Smooth muscle cell (in vitro differentiated cells): ENCODE measurements around the gene DYNLT4. TPM values are rescaled to one million over a fixed set of nuclear protein-coding genes. Genes with fewer than 3 reads are reported as not detected.

Source experiments
- DNase-seq: peaks from one replicate; lab custom pipeline; 2025; ENCODE audit not compliant: unreplicated experiment; lab: John Stamatoyannopoulos, UW
- H2AFZ ChIP-seq: fragments of 200-600 bp; sonication (generic); 2 replicates; pipeline ENCODE4 v1.6.0; 2016; ENCODE audit warnings: antibody characterized with exemption, low read depth, mild to moderate bottlenecking
- H3F3A ChIP-seq: fragments of 200-600 bp; sonication (generic); 2 replicates; pipeline ENCODE4 v1.6.0; 2017; ENCODE audit warnings: antibody characterized with exemption, low read depth
- H3K27ac ChIP-seq: fragments of 200-600 bp; sonication (generic); 2 replicates; pipeline ENCODE4 v1.5.1; 2016; ENCODE audit warnings: low read depth, mild to moderate bottlenecking
- H3K27me3 ChIP-seq: fragments of 200-600 bp; sonication (generic); 2 replicates; pipeline ENCODE4 v1.6.1; 2016; ENCODE audit warnings: low read depth, mild to moderate bottlenecking
- H3K36me3 ChIP-seq: fragments of 200-600 bp; sonication (generic); 2 replicates; pipeline ENCODE4 v1.5.1; 2016; ENCODE audit warnings: low read depth
- H3K4me1 ChIP-seq: fragments of 200-600 bp; sonication (generic); 2 replicates; pipeline ENCODE4 v1.5.1; 2016; ENCODE audit warnings: low read depth
- H3K4me2 ChIP-seq: fragments of 200-600 bp; sonication (generic); 2 replicates; pipeline ENCODE4 v1.6.0; 2016; ENCODE audit warnings: mild to moderate bottlenecking
- H3K4me3 ChIP-seq: fragments of 200-600 bp; sonication (generic); 2 replicates; pipeline ENCODE4 v1.5.1; 2016; ENCODE audit warnings: mild to moderate bottlenecking
- H3K79me2 ChIP-seq: fragments of 200-600 bp; sonication (generic); 2 replicates; pipeline ENCODE4 v1.6.0; 2016; ENCODE audit warnings: low read depth, mild to moderate bottlenecking
- H3K9ac ChIP-seq: fragments of 200-600 bp; sonication (generic); 2 replicates; pipeline ENCODE4 v1.6.0; 2016; ENCODE audit warnings: low read depth
- H3K9me3 ChIP-seq: fragments of 200-600 bp; sonication (generic); replicated peaks from 2 replicates; pipeline ENCODE4 v1.5.1; 2016; ENCODE audit warnings: low read depth
- H4K20me1 ChIP-seq: fragments of 200-600 bp; sonication (generic); 2 replicates; pipeline ENCODE4 v1.6.0; 2016; ENCODE audit warnings: low read depth
- CTCF ChIP-seq: fragments of 200-600 bp; sonication (generic); IDR thresholded peaks from 2 replicates; pipeline ENCODE4 v1.5.1; 2017; ENCODE audit warnings: borderline replicate concordance, mild to moderate bottlenecking, antibody characterized with exemption; ENCODE audit not compliant: insufficient read depth, poor library complexity, severe bottlenecking
- WGBS: methylation state at CpG from one replicate; pipeline ENCODE4 v1.1.7; 2016; ENCODE audit warnings: low lambda C conversion rate; 5-methylcytosine and 5-hydroxymethylcytosine counted together
- polyA plus RNA-seq: library from polyadenylated mRNA; unstranded; fragments of >200 nt; fragmentation: Nextera tagmentation; extraction: Ambion mirVana; gene quantifications from 2 replicates; pipeline ENCODE4 v1.2.1, GENCODE V29; 2016
- total RNA-seq: library from RNA; depleted of rRNA; stranded (reverse); fragments of >200 nt; gene quantifications from 2 replicates; pipeline ENCODE4 v1.2.3, GENCODE V29; 2014

DYNLT4 gene
- total and polyA plus RNA-seq, 2 experiments from 2014 or later = 1.6 to 2.0 TPM

- Histone ChIP-seq H3K9me3 (no peaks in the 10 kb centered on the region), H3K27me3 (no peaks in the 10 kb centered on the region), H2AFZ (no peak overlapping the region), H3K36me3 (no peaks in the 10 kb centered on the region), H3K4me3 (no peak overlapping the region), H3K4me2 (no peak overlapping the region), H3F3A (no peaks in the 10 kb centered on the region), H4K20me1 (no peaks in the 10 kb centered on the region), H3K4me1 (no peaks in the 10 kb centered on the region), H3K27ac (no peak overlapping the region), H3K9ac (no peak overlapping the region), H3K79me2 (no peaks in the 10 kb centered on the region)
- TF ChIP-seq CTCF = no peak
- 79% methylated on average over 9 of the region's 9 CpGs for WGBS
- no peak for DNase-seq
Observed at GRCh38 chr1:44831516-44831915, 24.4 kb upstream of the DYNLT4 start.

DNA sequence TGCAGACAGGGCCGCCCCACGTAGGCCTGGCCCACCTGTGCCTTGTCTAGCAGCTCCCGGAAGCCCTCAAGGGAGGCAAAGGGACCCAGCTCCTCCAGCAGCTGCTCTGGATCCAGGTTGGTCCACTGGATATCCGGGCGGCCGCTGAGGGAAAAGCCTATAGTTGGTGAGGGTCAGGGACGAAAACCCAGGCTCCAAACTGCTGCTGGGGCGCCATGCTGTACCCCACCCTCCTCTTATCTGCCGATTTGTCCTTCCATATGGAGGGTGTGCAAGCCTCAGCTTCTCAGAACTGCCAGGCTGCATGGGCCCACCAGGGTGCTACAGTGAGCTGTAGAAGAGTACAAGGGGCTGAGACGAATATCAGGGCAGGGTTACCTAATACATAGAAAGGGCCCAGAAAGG lies 23.8 kb upstream of the DYNLT4 start:
- Histone ChIP-seq H3K4me2 (no peak overlapping the region), H3F3A (no peaks in the 10 kb centered on the region)
- TF ChIP-seq CTCF = no peak

DNA sequence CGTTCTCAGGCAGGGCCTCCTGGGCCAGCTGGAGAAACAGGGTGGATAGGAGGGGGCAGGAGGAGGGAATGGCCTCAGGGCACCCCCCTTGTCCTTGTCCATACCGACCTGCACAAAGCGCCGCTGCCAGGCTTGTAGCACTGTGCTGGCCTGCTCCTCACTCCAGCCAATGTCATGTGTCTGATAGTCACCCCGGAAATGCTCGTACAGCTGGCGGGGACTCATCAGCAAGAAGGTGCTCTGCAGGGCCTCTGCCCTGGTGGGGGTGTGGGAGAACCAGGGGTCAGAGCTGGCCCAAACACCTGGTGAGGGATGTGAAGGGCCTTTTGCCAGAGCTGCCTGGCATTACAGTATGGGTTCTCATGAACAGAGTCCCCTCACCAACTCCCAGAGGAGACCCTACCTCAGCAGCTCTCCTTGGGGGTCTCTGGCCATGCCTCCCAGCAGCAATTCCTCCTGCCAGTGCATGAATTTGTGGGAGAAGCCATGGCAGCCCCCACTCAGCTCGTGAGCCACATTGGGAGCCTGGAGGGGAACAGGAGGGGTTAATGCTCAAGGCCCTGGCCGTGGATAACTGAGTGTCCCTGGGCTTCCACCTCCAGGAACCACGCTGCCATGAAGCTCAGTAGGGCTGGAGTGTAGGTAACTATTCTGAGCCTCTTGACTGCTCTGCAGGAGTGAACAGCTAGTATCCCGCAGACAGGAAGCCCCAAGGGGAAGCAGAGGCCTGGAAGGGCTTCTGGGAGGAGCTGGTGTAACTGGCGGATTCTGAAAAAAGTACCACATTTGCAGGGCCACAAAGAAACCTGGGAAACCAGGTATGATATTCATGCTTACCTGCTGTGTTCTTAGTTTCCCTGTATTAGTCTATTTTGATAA lies 22.6 kb upstream of the DYNLT4 start:
- Histone ChIP-seq H3K27ac (no peak overlapping the region), H3K4me2 (no peak overlapping the region), H3F3A (no peaks in the 10 kb centered on the region), H3K4me1 (no peaks in the 10 kb centered on the region), H3K9me3 (no peaks in the 10 kb centered on the region), H4K20me1 (no peaks in the 10 kb centered on the region), H3K79me2 (no peaks in the 10 kb centered on the region), H3K27me3 (no peaks in the 10 kb centered on the region), H3K4me3 (no peak overlapping the region), H3K9ac (no peak overlapping the region), H2AFZ (no peak overlapping the region), H3K36me3 (no peaks in the 10 kb centered on the region)
- DNase-seq = no peak
- TF ChIP-seq CTCF = no peak
- 93% methylated on average over 12 of the region's 12 CpGs for whole genome bisulfite sequencing

More for the DNA sequence above, 23.8 kb upstream of the DYNLT4 start:
- Histone ChIP-seq H3K4me3 (no peak overlapping the region), H3K27me3 (no peaks in the 10 kb centered on the region), H3K79me2 (no peaks in the 10 kb centered on the region), H3K27ac (no peak overlapping the region), H3K36me3 (no peaks in the 10 kb centered on the region), H3K9me3 (no peaks in the 10 kb centered on the region), H2AFZ (no peak overlapping the region), H4K20me1 (no peaks in the 10 kb centered on the region), H3K4me1 (no peaks in the 10 kb centered on the region), H3K9ac (no peak overlapping the region)
- 94% methylated on average over 10 of the region's 10 CpGs for WGBS
- DNase-seq = no peak

DNA sequence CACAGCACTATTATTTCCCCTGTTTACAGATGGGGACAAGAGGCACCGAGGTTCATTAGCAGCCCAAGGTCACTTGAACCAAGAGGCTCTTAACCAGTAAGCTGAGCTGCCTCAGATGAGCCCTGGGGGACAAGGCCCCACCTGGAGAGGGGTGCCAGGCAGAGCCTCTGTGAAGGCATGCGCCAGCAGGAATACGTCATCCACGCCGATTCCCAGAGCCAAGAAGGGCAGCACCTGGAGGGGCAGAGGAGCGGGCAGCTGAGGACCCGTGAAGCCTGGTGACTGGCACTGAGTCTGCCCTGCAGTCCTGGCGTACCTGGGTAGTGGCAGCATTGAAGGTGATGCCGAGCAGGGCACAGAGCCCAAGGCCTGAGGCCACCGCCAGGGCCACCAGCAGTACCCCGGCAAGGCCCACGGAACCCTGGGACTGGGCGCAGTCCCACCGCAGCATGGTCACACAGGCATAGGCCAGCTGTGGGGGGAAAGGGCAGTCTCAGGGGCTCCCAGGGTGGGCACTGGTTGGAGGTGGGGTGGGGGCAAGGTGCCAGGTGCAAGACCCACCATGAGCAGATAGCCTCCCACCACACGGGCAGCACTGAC lies 21.8 kb upstream of the DYNLT4 start:
- Histone ChIP-seq H3K27ac (no peak overlapping the region), H3K9ac (no peak overlapping the region), H3K9me3 (no peaks in the 10 kb centered on the region), H3K79me2 (no peaks in the 10 kb centered on the region), H3K4me1 (no peaks in the 10 kb centered on the region), H3K36me3 (no peaks in the 10 kb centered on the region), H3K4me2 (no peak overlapping the region), H3K27me3 (no peaks in the 10 kb centered on the region), H3F3A (no peaks in the 10 kb centered on the region), H3K4me3 (no peak overlapping the region), H4K20me1 (no peaks in the 10 kb centered on the region), H2AFZ (no peak overlapping the region)
- 96% methylated on average over 15 of the region's 15 CpGs for WGBS
- TF ChIP-seq CTCF = no peak
- DNase-seq = no peak
